SU-DHL-6 (cell line): ENCODE data around the gene GREM1.

Source experiments
- H2AFZ ChIP-seq: fragments of 200-600 bp; sonication (generic); 2 replicates; pipeline ENCODE4 v1.6.1; 2014; ENCODE audit warnings: low read depth, mild to moderate bottlenecking, moderate library complexity, mixed read lengths, antibody characterized with exemption, low read length; ENCODE audit not compliant: severe bottlenecking
- H3F3A ChIP-seq: fragments of 200-600 bp; shearing (Covaris generic); 2 replicates; pipeline ENCODE4 v1.6.0; 2016; ENCODE audit warnings: antibody characterized with exemption, mild to moderate bottlenecking; ENCODE audit not compliant: insufficient read depth
- H3K27ac ChIP-seq: fragments of 200-600 bp; sonication (generic); 2 replicates; pipeline ENCODE4 v1.5.1; 2016; ENCODE audit warnings: low read depth, mild to moderate bottlenecking, low read length, moderate library complexity, mixed read lengths
- H3K27me3 ChIP-seq: fragments of 200-600 bp; sonication (generic), shearing (Covaris generic); 2 replicates; pipeline ENCODE4 v1.6.0; 2014; ENCODE audit warnings: mild to moderate bottlenecking, low read length
- H3K36me3 ChIP-seq: fragments of 200-600 bp; sonication (generic); 2 replicates; pipeline ENCODE4 v1.6.1; 2014; ENCODE audit warnings: mild to moderate bottlenecking, low read length, mixed read lengths
- H3K4me2 ChIP-seq: fragments of 300-600, 200-600 bp; shearing (Covaris generic), sonication (generic); 2 replicates; pipeline ENCODE4 v1.6.0; 2014; ENCODE audit warnings: low read length, low read depth, mild to moderate bottlenecking; ENCODE audit not compliant: poor library complexity, severe bottlenecking
- H3K4me3 ChIP-seq: fragments of 200-600 bp; sonication (generic); 2 replicates; pipeline ENCODE4 v1.5.1; 2014; ENCODE audit warnings: antibody characterized with exemption, low read length, mild to moderate bottlenecking, mixed read lengths; ENCODE audit not compliant: insufficient read depth, poor library complexity, severe bottlenecking
- H3K79me2 ChIP-seq: fragments of 200-600 bp; sonication (generic); 2 replicates; pipeline ENCODE4 v1.6.1; 2014; ENCODE audit warnings: mild to moderate bottlenecking, low read length, moderate library complexity; ENCODE audit not compliant: insufficient read depth
- H3K9ac ChIP-seq: fragments of 200-600 bp; sonication (generic); 2 replicates; pipeline ENCODE4 v1.7.0; 2014; ENCODE audit warnings: mild to moderate bottlenecking, low read length
- H3K9me2 ChIP-seq: fragments of 200-600 bp; sonication (generic); replicated peaks from 2 replicates; pipeline ENCODE4 v1.6.1; 2014; ENCODE audit warnings: low read length; ENCODE audit not compliant: insufficient read depth
- H3K9me3 ChIP-seq: fragments of 200-600 bp; sonication (generic); 2 replicates; pipeline ENCODE4 v1.6.1; 2014; ENCODE audit warnings: low read length, mixed read lengths; ENCODE audit not compliant: insufficient read depth
- H4K20me1 ChIP-seq: fragments of 200-600 bp; sonication (generic); 2 replicates; pipeline ENCODE4 v1.6.1; 2014; ENCODE audit warnings: low read depth, mild to moderate bottlenecking, antibody characterized with exemption, low read length, moderate library complexity, mixed read lengths
- EZH2phosphoT487 ChIP-seq: fragments of 200-600 bp; sonication (generic), shearing (Covaris generic); conservative IDR thresholded peaks from 2 replicates; pipeline ENCODE4 v1.6.1; 2018; ENCODE audit warnings: mild to moderate bottlenecking, antibody characterized with exemption, low read length, moderate library complexity, mixed read lengths
- TF ChIP-seq, protein P1 (sequence below): fragments of 200-600 bp; sonication (generic); IDR thresholded peaks from one replicate; pipeline ENCODE4 v1.5.1; 2017; ENCODE audit warnings: antibody characterized with exemption, mild to moderate bottlenecking, low read length, moderate library complexity; ENCODE audit not compliant: insufficient read depth, poor library complexity, severe bottlenecking

GREM1 gene

DNA sequence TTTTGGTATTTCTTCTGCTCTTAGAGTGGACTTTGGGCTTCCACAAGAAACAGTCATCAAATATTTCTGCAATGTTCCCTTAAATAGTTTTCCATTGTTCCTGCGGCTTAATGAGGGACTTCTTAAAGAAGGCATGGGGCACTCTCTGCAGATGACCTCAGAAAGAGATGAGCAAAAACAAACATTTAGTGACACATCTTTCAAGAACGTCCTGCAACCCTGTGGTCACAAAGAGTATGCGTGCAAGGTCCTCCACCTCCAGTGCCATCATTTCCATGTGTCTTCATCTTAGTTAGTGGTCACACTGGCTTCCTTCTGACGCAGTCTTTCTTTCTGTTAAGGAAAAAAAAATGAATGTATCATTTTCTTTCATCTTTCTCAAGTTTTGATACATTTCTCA lies 56.2 kb downstream of the GREM1 start:
- H3K27ac ChIP-seq: no peak overlapping the region
- no peak for TF ChIP-seq EZH2phosphoT487
- H3K9me2 ChIP-seq: no peaks in the 10 kb centered on the region
- no peaks in the 10 kb centered on the region for H3K79me2 ChIP-seq
- no peaks in the 10 kb centered on the region for H3K27me3 ChIP-seq
- H3K4me3 ChIP-seq: no peak overlapping the region
- H4K20me1 ChIP-seq: no peaks in the 10 kb centered on the region
- no peaks in the 10 kb centered on the region for H3K36me3 ChIP-seq
- no peak overlapping the region for H2AFZ ChIP-seq
- H3K9ac ChIP-seq: no peak overlapping the region
- H3K4me2 ChIP-seq: no peak overlapping the region
- no peaks in the 10 kb centered on the region for H3F3A ChIP-seq
- H3K9me3 ChIP-seq: peaks cover 3% of the 10 kb centered on the region; the same call in 1 of the 2 replicates

DNA sequence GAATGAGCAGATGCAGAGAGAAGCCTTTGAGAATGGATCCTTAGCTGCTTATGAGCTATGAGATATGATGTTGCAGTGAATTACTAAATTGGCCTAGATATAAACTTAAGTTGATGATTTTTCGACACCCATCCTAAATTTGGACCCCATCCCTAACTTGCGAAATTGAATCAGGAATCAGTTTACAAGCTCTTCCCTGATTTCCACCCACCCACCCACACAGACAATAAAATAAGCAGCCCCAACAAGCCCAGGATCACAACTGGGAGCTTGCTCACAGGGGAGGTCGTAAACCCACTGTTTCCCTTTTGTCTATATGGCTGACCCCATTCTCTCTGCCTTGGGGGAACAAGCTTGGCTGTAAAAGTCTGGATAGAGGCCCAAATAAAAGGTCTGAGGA lies 57.3 kb downstream of the GREM1 start:
- no peaks in the 10 kb centered on the region for H3K36me3 ChIP-seq
- no peak overlapping the region for H3K4me2 ChIP-seq
- no peaks in the 10 kb centered on the region for H3K27me3 ChIP-seq
- H3K27ac ChIP-seq: no peak overlapping the region
- no peak overlapping the region for H2AFZ ChIP-seq
- no peak overlapping the region for H3K9ac ChIP-seq
- peaks cover 3% of the 10 kb centered on the region; the same call in 1 of the 2 replicates for H3K9me3 ChIP-seq
- no peak overlapping the region for H3K4me3 ChIP-seq
- H3K79me2 ChIP-seq: no peaks in the 10 kb centered on the region
- H3K9me2 ChIP-seq: no peaks in the 10 kb centered on the region
- H4K20me1 ChIP-seq: no peaks in the 10 kb centered on the region
- no peak for TF ChIP-seq EZH2phosphoT487
- TF ChIP-seq, protein P1, sequence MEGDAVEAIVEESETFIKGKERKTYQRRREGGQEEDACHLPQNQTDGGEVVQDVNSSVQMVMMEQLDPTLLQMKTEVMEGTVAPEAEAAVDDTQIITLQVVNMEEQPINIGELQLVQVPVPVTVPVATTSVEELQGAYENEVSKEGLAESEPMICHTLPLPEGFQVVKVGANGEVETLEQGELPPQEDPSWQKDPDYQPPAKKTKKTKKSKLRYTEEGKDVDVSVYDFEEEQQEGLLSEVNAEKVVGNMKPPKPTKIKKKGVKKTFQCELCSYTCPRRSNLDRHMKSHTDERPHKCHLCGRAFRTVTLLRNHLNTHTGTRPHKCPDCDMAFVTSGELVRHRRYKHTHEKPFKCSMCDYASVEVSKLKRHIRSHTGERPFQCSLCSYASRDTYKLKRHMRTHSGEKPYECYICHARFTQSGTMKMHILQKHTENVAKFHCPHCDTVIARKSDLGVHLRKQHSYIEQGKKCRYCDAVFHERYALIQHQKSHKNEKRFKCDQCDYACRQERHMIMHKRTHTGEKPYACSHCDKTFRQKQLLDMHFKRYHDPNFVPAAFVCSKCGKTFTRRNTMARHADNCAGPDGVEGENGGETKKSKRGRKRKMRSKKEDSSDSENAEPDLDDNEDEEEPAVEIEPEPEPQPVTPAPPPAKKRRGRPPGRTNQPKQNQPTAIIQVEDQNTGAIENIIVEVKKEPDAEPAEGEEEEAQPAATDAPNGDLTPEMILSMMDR: no peak
- H3F3A ChIP-seq: no peaks in the 10 kb centered on the region

DNA sequence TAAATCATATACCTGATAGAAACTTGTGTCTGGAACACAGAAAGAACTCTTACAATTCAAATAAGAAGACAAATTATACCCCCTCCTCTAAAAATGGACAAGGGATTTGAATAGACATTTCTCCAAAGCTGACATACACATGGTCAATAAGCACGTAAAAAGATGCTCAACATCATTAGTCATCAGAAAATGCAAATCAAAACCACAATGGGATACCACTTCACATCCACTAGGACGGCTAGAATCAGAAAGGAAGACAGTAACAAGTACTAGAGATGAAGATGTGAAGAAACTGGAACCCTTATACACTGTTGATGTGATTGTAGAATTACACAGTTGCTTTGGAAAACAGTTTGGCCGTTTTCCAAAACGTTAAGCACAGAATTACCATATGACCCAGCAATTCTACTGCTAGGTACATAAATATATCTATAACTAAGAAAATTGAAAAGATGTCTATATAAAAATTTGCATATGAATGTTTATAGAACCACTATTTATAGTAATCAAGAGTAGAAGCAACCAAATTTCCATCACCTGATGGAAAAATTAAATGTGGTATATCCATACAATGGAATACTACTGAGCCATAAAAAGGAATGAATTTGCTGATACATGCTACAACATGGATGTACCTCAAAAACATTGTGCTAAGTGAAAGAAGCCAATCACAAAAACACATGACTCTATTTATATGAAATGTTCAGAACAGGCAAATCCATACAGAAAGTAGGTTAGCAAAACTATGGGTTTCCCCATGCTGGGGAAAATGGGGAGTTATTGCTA lies 60.8 kb downstream of the GREM1 start:
- Histone ChIP-seq H3F3A (no peaks in the 10 kb centered on the region), H3K4me2 (no peak overlapping the region), H3K9me2 (no peaks in the 10 kb centered on the region), H3K27me3 (no peaks in the 10 kb centered on the region), H3K4me3 (no peak overlapping the region), H2AFZ (no peak overlapping the region), H3K27ac (no peak overlapping the region), H4K20me1 (no peaks in the 10 kb centered on the region), H3K36me3 (no peaks in the 10 kb centered on the region), H3K79me2 (no peaks in the 10 kb centered on the region), H3K9me3 (peaks cover 3% of the 10 kb centered on the region; the same call in 1 of the 2 replicates), H3K9ac (no peak overlapping the region)
- no peak for TF ChIP-seq EZH2phosphoT487
- TF ChIP-seq, protein P1: no peak

DNA sequence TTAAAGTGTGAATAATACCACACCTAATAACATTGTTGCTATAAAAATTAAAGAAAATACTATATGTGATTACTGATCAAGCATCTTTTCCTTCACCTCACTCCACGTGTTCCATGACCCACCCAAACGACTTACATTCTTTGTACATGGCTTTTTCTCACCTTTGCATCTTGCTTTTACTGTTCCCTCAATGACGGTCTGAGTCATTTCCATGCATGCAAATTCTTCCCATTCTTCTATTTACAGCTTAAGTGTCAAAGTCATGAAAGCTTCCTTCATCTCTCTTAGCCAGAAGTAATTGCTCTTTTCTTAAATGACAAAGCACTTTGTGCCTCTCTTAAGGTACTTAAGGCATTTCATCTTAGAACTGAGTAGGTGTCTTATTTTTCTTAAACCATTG lies 64.0 kb downstream of the GREM1 start:
- no peak overlapping the region for H3K4me3 ChIP-seq
- H3K36me3 ChIP-seq: no peaks in the 10 kb centered on the region
- H3K9me3 ChIP-seq: peaks cover 3% of the 10 kb centered on the region; the same call in 1 of the 2 replicates
- H3F3A ChIP-seq: no peaks in the 10 kb centered on the region
- TF ChIP-seq, protein P1: no peak
- no peak for TF ChIP-seq EZH2phosphoT487
- no peak overlapping the region for H3K27ac ChIP-seq
- no peak overlapping the region for H3K4me2 ChIP-seq
- H3K9me2 ChIP-seq: no peaks in the 10 kb centered on the region
- H3K79me2 ChIP-seq: no peaks in the 10 kb centered on the region
- no peaks in the 10 kb centered on the region for H3K27me3 ChIP-seq
- no peak overlapping the region for H3K9ac ChIP-seq
- no peak overlapping the region for H2AFZ ChIP-seq
- H4K20me1 ChIP-seq: no peaks in the 10 kb centered on the region
